Amygdala (tissue), 56 donors: Measurements from ENCODE around the gene BICD1.

Source experiments
- DNase-seq, 56 donors: peaks; one replicate each; lab custom pipeline; 2025; lab: John Stamatoyannopoulos, UW

Gene BICD1

DNA sequence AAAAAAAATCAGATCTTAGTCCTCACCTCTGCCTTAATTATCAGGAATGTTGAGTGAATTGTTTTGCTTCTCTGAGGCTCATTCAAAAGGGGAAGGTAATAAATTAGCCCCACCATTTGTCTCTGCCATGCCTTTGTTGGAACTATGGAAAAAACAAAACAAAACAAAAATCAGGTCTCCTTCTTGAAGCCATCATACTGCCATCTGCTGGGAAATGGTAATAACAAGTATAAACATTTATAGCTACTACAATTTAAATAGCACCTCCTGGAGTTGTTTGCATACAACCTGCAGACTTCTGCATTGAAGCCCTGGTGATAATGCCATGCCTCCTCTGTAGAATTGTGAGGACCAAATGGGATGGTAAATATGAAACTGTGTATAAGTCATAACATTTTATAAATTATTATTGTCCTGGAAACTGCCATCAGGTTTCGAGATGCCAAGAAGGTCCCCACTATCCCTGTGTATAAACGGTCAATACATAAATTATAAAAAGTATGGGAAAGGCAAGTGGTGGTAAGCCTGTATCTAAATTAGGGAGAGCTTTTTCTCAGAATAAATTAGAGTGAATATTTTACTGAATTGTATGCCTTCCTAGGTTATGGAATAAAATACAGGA lies 205.5 kb downstream of the BICD1 start:
- no peak for DNase-seq

DNA sequence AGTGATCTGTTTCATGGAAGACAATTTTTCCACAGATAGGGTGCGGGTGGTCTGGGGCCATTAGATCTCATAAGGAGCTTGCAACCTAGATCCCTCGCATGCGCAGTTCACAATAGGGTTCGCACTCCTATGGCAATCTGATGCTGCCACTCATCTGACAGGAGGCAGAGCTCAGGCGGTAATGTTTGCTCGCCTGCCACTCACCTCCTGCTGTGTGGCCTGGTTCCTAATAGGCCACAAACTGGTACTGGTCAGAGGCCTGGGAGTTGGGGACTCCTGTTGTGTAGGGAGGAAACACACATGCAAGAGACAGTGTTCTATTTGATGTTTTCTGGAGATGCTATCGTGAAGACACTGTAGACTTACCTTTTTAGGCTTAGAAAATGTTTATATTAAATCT lies 215.7 kb downstream of the BICD1 start:
- no peak for DNase-seq

DNA sequence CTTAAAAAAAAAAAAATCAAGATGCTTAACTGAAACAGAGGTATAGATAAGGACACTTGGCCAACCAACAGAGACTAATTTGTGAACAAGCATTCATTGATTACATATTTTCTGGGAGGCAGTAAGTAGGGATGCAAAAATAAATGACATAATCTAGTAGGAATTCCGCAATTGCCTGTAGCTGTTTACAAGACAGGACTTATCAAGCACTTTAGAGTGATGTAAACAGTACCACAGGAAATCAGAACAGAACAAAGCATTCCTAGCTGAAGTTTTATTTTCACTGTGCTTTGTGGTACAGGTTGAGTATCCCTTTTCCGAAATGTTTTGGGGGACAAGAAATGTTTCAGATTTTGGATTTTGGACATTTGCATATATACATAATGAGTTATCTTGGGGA lies 224.5 kb downstream of the BICD1 start:
- DNase-seq = no peak

DNA sequence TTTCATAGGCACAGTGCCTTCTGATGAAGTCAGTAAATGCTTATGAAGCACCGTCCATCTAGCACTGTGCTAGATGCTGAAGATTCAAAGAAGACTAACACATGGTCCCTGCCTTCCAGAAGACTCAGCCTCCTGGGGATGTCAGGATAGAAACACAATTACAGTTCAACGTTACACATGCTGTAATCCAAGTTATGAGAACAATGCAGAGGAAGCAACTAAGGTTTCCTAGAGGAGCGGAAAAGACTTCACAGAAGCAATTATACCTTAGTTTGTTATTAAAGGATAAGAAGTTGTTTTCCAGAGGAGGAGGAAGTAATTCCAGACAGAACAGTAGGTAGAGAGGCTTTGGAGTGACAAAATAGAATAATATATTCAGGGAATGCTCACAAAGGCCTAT lies 225.8 kb downstream of the BICD1 start:
- DNase-seq = no peak

DNA sequence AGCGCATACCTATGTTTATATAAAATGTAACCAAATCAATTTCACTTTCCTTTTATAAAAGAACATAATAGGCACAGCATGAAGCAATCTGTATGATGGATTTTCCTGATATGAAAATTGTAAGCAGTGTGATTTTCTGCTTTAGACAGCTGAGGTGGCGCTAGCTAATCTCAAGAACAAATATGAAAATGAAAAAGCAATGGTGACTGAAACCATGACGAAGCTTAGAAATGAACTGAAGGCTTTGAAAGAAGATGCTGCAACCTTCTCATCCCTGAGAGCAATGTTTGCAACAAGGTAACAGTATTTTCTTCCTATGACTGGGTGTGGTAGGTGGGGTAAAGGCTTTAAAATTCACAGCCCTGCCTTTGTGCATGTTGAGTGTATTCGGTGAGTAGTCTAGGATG lies 227.7 kb downstream of the BICD1 start:
- no peak for DNase-seq

DNA sequence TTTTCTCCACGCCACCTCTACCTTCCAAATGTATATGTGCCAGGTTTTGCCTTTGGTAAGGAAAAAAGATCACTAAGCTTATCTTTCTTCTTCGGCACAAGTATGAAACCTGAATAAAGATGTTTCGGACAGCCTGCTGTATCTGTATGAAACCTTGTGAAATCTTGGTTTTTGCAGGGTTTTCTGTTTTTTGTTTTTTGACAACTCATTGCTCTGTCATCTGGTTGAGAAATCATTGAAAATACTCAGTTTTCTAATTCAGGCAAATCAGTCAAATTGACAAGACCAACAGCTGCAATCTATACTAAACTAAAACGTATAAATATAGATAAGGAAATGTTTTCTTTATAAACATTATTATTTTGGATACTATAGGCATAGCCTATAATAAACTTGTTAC lies 229.6 kb downstream of the BICD1 start:
- DNase-seq = no peak

DNA sequence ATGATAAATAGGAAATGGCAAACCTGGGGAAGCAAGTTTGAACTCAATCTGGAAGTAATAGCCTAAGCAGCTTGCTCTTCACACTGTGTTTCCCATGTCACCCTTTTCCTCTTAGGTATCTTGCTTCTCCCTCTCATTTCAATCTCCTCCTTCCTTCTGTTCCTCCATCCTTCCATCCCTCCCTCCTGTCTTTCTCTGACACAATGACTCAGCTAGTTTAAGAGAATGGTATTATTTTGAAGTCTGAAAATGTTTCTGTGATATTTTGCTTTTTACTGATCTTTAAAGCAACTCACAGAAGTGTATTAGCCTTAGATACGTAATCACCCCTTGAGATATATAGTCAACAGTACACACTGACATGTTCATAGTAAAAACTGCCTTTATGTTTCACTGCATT lies 236.8 kb downstream of the BICD1 start:
- no peak for DNase-seq

DNA sequence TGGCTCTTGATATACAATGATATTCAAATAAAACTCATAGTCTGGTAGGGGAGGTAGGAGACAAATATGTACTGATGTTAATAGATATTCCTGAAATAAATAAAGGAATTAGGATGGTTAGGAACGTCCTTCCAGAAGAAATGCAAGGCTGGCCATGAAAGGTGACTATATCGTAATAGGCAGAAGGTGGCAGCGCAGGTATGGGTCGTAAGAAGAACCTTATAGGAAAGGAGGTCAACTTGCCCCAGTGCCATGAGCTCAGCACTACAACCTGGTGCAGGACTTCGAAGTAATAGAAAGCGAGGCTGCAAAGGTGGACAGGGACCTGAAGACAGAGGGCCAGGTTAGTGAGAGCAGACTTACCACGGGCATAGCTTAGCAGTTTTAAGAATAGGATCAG lies 237.4 kb downstream of the BICD1 start:
- DNase-seq = no peak

DNA sequence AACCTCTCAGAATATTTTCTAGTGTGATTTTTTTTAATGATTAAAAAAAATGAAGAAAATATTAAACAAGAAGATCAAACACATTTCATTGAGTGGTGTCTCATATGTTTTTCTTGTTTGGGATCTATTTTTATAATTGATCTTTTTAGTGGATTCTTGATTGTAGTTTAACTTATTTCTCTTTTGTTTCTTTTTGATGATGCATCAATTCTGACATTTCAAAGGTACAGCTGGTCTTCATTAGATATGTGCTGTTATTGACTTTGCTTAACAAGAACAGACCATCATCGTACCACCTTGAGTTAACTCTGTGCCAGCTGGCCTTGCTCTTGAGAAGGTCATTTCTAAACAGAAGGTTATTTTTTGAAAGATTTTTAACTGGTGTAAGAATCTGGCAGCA lies 246.9 kb downstream of the BICD1 start:
- no peak for DNase-seq

DNA sequence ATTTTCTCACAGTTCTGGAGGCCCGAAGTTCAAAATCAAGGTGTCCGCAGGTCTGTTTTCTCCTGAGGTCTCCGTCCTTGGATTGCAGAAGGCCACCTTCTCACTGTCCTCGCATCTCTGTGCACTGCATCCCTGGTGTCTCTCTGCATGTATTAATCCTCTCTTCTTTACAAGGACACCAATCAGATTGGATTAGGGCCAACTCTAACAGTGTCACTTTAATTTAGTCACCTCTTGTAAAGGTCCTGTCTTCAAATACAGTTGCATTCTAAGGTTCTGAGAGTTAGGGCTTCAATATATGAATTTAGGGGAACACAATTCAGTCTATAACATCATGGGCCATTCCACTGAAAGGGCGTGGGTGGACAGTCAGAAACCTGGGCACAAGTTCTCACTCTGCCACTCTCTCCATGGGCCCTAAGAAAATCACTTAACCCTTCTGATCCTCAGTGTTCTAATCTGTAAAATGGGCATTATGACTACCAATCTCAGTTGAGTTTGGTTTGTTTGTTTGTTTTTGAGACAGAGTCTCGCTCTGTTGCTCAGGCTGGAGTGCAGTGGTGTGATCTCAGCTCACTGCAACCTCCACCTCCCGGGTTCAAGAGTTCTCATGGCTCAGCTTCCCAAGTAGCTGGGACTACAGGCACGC lies 251.1 kb downstream of the BICD1 start:
- no peak for DNase-seq

DNA sequence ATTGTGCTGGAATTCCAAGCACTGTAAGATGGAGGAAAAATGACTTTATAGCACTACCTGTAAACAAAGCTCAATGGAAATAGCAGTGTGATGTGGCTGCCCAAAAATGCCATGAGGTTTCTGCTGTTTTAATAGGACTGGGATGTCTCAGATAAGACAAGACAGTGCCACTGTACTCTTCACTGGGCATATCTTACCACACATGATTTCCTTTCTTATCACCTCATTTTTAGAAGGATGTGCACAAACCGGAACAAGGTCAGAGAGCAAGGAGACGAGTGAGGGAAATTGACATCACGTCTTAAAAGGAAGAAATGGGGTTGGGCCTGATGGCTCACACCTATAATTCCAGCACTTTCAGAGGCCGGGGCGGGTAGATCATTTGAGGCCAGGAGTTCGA lies 254.3 kb downstream of the BICD1 start:
- DNase-seq = no peak

DNA sequence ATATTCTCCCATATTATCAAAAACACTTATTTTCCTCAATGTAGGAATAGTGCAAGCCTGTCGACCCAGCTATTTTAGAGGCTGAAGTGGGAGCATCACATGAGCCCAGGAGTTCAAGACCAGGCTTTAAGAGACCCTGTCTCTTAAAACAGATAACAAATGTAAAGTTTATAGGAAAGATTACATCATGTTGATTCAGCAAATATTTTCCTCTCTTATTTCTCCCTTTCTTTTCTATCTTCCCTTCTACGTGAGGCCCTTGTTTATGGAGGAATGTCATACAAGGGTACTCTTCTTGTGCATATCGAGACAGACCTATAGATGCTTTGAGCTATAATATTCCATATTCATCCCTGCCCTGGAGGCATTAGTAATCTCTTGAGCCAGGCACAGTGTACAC lies 256.2 kb downstream of the BICD1 start:
- DNase-seq = no peak

DNA sequence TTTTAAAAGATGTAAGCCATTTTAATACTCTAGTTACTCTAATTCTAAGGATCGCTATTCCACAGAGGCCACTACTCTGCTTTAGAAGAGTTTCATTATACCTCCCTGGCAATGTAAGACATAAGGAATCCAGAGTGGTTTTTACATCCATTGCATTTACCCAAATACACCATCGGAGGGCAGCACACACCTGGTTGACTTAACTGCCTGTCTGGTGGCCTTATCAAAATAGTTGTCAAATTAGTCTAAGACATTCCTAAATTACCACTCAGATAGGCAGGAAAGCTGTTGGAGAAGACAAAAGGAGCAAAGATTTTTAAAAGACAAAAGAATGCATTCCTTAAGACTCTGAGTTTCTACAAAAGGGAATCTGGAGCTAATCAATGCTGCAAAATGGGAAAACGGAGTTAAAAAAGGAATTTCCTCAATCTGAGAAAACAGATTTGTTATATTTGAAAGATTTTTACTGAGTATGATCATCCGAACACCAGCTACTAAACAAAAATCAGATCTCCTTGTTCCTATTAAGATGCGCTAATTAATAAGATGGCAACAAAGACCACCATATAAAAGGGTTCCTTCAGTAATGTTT lies 258.9 kb downstream of the BICD1 start:
- DNase-seq = peak in 28 of 56 donors; percentile 0 to 66 (median 12)

DNA sequence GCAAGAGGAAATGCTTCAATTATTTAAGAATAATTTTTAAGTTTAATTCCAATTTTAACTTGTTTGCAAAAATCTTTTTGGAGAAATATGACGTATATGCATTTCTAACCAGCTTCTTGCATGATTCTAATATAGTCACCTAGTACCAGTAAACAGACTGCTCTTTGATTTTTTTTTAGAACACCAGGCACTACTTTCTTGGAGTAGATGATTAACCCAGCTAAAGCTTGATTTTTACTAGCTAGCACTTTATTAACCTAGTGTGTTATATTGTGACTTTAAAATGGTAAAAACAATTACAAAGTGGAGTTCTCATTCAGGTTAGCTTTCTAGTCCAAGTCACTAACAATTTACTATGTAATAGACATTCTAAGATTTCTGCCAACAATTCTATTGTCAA lies 260.1 kb downstream of the BICD1 start:
- DNase-seq = no peak

DNA sequence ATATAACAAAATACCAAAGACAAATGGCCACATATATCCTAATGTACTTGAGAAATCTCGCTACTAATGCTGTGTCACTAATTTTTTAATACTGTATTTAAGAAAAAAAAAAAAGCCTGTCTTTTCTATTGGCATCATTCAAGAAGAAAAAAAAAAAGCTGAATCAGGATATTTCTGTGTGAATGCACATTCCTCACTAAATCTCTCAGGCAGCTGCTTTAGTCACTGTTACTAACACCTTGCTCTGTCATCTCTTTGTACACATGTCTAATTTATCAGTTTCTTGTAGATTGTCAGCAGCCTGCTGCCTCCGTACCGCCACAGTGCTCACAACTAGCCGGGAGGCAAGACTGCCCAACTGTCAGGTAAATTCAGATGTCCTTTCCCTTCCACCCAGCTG lies 260.7 kb downstream of the BICD1 start:
- DNase-seq = no peak

DNA sequence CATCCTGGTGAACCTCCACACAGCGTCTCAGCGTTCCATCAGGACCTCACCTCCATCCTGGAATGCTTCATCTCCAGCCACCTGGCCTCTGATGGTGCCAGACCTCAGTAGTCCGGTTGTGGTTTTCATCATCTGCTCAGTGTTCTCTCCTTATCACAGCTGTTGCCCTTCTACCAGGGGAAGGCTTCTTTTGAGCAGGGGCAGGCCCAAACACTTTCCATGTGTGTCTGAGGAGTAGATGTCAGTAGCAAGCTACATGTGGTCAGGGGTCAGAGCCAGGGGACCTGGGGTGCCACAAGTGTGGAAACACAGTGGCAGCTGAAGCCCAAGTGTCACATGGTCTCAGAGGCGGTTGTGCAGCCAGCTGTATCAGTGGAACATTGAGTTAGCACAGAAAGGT lies 262.6 kb downstream of the BICD1 start:
- DNase-seq = no peak

DNA sequence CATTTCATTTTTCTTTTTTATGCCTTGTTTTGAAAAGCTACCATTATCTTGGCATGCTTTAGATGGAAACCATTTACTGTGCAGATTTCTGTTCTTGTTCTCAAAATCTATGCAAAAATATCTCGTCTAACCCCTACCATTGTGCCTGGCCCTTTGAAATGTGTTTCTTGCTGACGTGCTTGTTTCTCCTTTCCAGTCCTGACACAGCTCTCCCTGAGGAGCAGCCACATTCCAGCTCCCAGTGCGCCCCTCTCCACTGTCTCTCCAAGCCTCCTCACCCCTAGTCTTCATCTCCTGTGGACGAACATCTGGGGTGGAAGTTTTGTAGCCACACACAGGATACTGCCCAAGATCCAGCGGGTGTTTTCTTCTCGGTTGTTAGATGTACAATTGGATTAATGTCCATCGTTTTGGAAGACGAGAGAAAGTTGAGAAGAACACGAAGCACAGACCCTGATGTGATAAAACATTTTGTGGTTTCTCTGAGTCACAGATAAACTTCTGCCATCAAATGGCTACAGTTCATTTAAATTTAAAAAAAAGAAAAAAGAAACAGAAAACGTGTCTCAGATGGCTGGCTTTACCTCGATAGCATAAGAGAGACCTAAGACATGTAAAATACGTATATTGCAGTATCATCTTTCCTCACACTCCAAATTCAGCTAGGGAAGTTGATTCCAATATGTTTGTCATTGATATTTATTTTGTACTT lies 270.9 kb downstream of the BICD1 start:
- DNase-seq = no peak

DNA sequence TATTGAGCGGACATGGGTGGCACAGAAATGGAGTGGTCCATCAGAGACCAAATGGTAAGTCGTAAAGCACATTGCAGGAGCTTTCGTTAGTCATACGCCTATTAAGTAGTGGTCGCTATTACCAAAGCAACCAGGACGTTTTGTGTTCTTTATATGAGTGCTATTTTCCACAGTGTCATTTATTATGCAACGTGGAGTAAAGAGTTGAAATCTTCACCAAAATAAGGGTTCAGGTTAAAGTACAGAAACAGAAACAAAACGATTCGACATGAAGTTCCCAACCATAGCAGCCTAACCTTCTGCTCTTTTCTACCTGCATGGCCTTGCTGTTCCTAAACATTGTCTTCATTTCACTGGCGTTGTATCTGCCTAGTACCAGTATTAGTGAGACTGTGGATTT lies 272.6 kb downstream of the BICD1 start:
- DNase-seq = no peak

DNA sequence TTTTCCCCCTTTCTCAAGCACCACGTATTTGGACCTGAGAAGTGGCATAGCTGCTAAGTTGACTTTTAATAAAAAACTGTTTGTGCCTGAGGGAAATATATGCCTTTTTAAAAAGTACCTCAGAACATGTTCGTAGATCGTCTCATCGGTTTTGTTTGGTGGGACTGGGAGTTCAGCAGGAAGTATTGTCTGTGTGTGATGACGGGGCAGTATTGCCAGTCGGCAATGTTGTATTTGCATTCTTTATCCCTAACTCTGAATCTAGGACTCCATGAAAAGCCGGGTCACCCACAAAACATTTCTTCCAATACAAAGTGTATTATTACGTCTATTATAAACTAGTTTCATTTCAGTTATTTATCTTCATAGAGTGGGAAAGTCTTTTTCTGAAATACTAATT lies 273.0 kb downstream of the BICD1 start:
- DNase-seq = no peak

DNA sequence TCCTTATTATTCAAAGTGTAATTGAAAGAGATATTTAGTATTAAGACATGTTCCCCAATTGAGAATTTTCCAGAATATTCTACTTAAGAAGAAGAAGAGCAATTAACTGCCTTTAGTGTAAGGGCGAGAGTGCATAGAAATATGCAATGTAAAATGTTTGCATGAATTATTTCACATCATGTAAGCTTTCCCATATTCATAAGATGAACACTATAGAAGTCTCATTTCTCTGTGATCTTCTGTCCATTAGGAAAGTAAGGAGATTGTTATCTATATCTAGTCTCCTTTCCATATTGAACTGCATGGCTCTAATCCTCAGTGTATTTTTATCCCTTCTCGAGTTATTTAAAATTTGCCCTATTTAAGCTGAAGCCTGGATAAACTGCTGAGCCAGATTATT lies 275.6 kb downstream of the BICD1 start:
- no peak for DNase-seq

DNA sequence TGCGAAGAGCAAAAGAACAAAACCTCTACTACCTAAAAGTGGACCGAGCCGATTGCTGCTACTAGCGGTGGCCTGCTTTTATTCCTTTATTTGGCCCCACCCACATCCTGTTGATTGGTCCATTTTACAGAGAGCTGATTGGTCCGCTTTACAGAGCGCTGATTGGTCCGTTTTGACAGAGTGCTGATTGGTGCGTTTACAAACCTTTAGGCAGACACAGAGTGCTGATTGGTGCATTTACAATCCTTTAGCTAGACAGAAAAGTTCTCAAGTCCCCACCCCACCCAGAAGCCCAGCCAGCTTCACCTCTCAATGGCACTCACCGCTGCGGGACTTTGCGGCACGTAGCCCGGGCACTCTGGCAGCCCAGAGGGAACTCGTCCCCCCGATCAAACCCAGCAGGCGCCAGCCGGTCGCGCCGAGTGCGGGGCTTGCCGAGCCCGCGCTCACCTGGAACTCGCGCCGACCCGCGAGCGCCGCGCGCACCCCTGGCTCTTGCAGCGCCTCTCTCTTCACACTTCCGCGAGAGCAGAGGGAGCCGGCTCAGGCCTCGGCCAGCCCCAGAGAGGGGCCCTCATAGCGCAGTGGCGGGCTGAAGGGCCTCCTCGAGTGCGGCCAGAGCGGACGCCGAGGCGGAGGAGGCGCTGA lies 284.0 kb downstream of the BICD1 start:
- DNase-seq = peak in 2 of 56 donors; percentile 17
